Activated naive CD8-positive, alpha-beta T cell (primary cell): Measurements from ENCODE around the gene PIK3C2B.
"Not testable (repeated sequence)": the region's sequence is repeated elsewhere in the genome, so short reads cannot be mapped to it uniquely, and the experiment has no call there.

ENCODE experiments used
- H3K27ac Mint-ChIP-seq: one replicate; pipeline ENCODE4 v1.8.0; 2021; ENCODE audit warnings: mixed read lengths
- H3K27me3 Mint-ChIP-seq: one replicate; pipeline ENCODE4 v1.8.0; 2021; ENCODE audit warnings: mixed read lengths
- H3K36me3 Mint-ChIP-seq: one replicate; pipeline ENCODE4 v1.8.0; 2021; ENCODE audit warnings: mixed read lengths
- H3K4me1 Mint-ChIP-seq: one replicate; pipeline ENCODE4 v1.8.0; 2021; ENCODE audit warnings: low read depth, mixed read lengths
- H3K4me3 Mint-ChIP-seq: one replicate; pipeline ENCODE4 v1.8.0; 2021; ENCODE audit warnings: mild to moderate bottlenecking, mixed read lengths
- H3K9me3 Mint-ChIP-seq: one replicate; pipeline ENCODE4 v1.8.0; 2021; ENCODE audit warnings: low read depth, mixed read lengths

The PIK3C2B gene

DNA sequence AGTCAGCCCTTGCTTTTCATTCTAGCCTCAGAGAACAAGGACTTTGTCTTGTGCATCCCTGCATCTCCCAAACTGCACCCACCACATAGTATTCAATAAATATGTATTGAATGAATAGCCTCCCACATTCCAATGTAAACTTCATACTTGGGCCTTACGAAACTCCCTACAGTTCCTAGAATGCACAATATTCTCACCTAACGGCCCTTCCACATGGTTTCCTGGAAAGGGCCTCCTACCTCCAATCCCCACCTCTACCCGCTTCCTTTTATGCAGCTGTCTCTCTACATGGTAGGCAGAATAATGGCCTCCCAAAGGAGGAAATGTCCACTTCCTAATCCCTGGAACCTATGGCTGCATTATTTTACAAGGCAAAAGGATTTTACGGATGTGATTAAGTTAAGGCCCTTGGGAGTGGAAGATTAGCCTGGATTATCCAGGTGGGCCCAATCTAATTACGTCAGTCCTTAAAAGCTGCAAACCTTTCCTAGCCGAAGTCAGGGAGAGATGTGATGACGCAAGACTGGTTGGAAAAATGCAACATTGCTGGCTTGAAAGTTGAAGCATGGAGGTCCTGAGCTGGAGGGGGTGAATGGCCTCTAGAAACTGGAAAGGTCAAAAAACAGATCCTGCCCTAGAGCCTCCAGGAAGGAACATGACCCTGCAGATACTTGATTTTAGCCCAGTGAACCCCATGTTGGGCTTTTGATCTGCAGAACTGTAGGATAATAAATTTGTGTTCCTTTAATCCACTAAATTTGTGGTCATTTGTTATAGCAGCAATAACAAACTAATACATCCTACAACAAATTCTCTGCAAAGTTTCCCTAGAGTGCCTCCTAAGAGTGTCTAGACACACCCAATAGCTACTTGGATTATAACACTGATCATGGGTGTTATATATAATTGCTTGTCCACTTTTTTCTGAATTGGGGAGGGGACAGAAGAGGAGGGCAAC is 5.2 kb upstream of the PIK3C2B start:
- Mint-ChIP-seq H3K27me3 (no peaks in the 10 kb centered on the region), H3K4me1 (peaks cover 31% of the 10 kb centered on the region), H3K27ac (no peak overlapping the region), H3K9me3 (no peaks in the 10 kb centered on the region), H3K36me3 (no peaks in the 10 kb centered on the region), H3K4me3 (no peak overlapping the region)

DNA sequence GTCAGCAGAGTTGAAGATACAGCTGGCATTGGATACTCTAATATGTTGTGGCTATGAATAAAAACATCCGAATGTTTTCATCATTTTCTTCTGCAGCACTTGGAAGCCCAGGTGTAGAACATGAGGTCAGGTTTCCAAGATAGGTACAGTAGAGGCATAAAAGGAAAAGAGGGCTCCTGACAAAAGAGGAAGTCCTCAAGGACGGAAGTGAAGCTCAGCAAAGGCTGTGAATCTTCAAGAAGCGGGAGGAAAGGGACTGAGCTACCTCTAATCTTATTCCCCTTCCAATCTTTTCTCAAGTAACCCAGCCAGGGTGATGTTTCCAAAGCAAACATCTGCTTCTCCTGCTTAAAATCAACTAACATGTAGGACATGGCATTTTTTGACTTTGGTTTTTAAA is 4.4 kb upstream of the PIK3C2B start:
- H3K27me3 Mint-ChIP-seq = no peaks in the 10 kb centered on the region
- no peaks in the 10 kb centered on the region for H3K9me3 Mint-ChIP-seq
- no peaks in the 10 kb centered on the region for H3K36me3 Mint-ChIP-seq

DNA sequence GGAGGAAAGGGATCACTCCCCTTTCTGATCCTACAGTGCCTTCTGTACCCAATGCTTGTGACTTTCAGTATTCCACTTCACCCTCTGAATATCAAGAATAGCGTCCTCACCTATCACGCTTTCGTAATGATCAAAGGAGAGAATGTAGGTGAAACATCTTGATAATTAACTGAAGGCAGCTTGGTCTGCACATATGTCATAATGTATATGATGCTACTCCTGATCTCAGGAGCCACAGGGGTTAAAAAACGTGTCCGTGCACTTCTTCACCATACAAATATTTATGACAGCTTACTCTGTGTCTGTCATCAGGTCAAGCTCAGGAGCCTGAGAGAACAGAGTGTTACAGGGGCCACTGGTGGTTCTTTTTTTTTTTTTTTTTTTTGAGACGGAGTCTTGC is 1.2 kb upstream of the PIK3C2B start:
- Mint-ChIP-seq H3K36me3 (no peaks in the 10 kb centered on the region), H3K27ac (peak overlapping the region; percentile 93), H3K4me3 (peak overlapping the region; percentile 95), H3K27me3 (no peaks in the 10 kb centered on the region), H3K4me1 (peaks cover 49% of the 10 kb centered on the region), H3K9me3 (no peaks in the 10 kb centered on the region)

More for the DNA sequence above, 4.4 kb upstream of the PIK3C2B start:
- Mint-ChIP-seq H3K4me1 (peaks cover 32% of the 10 kb centered on the region), H3K27ac (no peak overlapping the region), H3K4me3 (no peak overlapping the region)

- Mint-ChIP-seq H3K9me3 (no peaks in the 10 kb centered on the region), H3K27ac (peak overlapping the region; percentile 93), H3K4me3 (peak overlapping the region; percentile 95), H3K4me1 (peaks cover 55% of the 10 kb centered on the region), H3K27me3 (no peaks in the 10 kb centered on the region), H3K36me3 (peaks cover 1% of the 10 kb centered on the region)
Observed at GRCh38 chr1:204495078-204495753, 611 bp upstream of the PIK3C2B start.

GRCh38 chr1:204493984-204494280 is 673 bp downstream of the PIK3C2B start:
- H3K36me3 Mint-ChIP-seq = peaks cover 8% of the 10 kb centered on the region
- peak overlapping the region; percentile 80 for H3K27ac Mint-ChIP-seq
- no peaks in the 10 kb centered on the region for H3K27me3 Mint-ChIP-seq
- peaks cover 58% of the 10 kb centered on the region for H3K4me1 Mint-ChIP-seq
- peak overlapping the region; percentile 95 for H3K4me3 Mint-ChIP-seq
- H3K9me3 Mint-ChIP-seq = no peaks in the 10 kb centered on the region

DNA sequence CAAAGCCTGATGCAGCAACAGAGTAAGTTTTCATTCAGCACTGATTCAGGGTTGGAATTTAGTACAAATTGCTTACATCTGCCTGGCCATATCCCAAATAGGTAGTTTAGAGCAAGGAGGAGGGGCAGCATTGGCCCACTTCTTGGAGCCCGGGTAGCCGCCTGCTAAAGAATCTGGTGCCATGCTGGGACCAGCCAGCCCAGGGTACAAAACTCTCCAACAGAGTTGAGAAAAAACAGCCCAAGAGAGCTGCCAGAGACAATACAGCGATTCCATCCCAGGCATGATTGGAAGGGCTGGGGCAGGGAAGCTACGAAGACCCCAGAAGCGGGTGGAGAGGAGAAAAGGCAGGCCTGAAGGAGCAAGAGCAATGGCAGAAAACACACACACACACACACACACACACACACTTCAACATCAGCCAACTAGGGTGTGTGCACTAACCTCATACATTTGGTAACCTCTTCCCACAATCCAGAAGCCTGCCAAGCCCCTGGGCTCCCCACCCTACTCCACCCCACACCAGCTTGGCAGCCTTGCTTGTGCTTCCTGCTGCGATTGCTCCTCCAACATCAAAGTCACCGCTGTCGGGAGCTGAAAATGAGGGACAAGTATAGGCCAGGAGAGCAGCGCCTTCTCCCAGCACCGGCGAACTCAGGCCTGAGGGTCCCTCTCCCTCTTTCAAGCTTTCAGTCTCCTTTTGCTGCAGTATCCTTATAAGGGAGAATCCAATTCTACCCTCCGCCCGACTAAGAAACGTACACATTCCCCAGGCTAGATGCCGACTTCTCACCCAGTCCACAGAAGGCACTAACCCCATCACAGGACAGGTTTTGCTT is 1.2 kb downstream of the PIK3C2B start:
- H3K27ac Mint-ChIP-seq = peak overlapping the region; percentile 80
- peaks cover 59% of the 10 kb centered on the region for H3K4me1 Mint-ChIP-seq
- no peaks in the 10 kb centered on the region for H3K27me3 Mint-ChIP-seq
- H3K4me3 Mint-ChIP-seq = peak overlapping the region; percentile 95
- peaks cover 8% of the 10 kb centered on the region for H3K36me3 Mint-ChIP-seq
- H3K9me3 Mint-ChIP-seq = no peaks in the 10 kb centered on the region

GRCh38 chr1:204491655-204492054 is 3.0 kb downstream of the PIK3C2B start:
- Mint-ChIP-seq H3K27ac (no peak overlapping the region), H3K4me1 (peaks cover 63% of the 10 kb centered on the region)

GRCh38 chr1:204487256-204487615 is 7.4 kb downstream of the PIK3C2B start:
- no peaks in the 10 kb centered on the region for H3K9me3 Mint-ChIP-seq
- H3K36me3 Mint-ChIP-seq = peaks cover 15% of the 10 kb centered on the region
- H3K4me3 Mint-ChIP-seq = no peak overlapping the region
- H3K4me1 Mint-ChIP-seq = peaks cover 46% of the 10 kb centered on the region
- no peaks in the 10 kb centered on the region for H3K27me3 Mint-ChIP-seq
- H3K27ac Mint-ChIP-seq = no peak overlapping the region

More at GRCh38 chr1:204491655-204492054, 3.0 kb downstream of the PIK3C2B start:
- H3K36me3 Mint-ChIP-seq = peaks cover 11% of the 10 kb centered on the region
- peak overlapping the region; percentile 95 for H3K4me3 Mint-ChIP-seq
- H3K27me3 Mint-ChIP-seq = no peaks in the 10 kb centered on the region
- H3K9me3 Mint-ChIP-seq = no peaks in the 10 kb centered on the region

DNA sequence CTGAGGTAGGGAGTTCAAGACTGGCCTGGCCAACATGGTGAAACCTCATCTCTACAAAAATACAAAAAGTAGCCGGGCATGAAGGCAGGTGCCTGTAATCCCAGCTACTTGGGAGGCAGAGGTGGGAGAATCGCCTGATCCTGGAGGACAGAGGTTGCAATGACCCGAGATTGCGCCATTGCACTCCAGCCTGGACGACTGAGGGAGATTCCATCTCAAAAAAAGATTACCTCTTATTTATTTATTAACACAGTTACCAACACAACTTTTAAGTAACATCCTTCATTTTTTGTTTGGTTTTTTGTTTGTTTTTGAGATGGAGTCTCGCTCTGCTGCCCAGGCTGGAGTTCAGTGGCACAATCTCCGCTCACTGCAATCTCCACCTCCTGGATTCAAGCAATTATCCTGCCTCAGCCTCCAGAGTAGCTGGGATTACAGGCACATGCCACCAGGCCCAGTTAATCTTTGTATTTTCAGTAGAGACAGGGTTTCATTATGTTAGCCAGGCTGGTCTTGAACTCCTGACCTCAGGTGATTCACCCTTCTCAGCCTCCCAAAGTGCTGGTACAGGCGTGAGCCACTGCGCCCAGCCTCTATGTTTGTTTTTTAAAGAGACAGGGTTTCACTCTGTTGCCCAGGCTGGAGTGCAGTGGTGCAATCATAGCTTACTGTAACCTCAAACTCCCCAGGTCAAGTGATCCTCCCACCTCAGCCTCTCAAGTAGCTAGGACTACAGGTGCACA is 7.9 kb downstream of the PIK3C2B start:
- not testable (repeated sequence) for H3K27me3 Mint-ChIP-seq, H3K27ac Mint-ChIP-seq, H3K4me3 Mint-ChIP-seq, H3K9me3 Mint-ChIP-seq
- H3K36me3 Mint-ChIP-seq = peaks cover 15% of the 10 kb centered on the region
- peaks cover 42% of the 10 kb centered on the region for H3K4me1 Mint-ChIP-seq

GRCh38 chr1:204483791-204484190 is 10.8 kb downstream of the PIK3C2B start:
- Mint-ChIP-seq H3K4me3 (no peak overlapping the region), H3K27me3 (no peaks in the 10 kb centered on the region), H3K9me3 (no peaks in the 10 kb centered on the region), H3K36me3 (peaks cover 7% of the 10 kb centered on the region), H3K4me1 (peaks cover 53% of the 10 kb centered on the region), H3K27ac (no peak overlapping the region)

- no peak overlapping the region for H3K4me3 Mint-ChIP-seq
- H3K36me3 Mint-ChIP-seq = peaks cover 4% of the 10 kb centered on the region
- H3K27me3 Mint-ChIP-seq = no peaks in the 10 kb centered on the region
- peak overlapping the region; percentile 66 for H3K27ac Mint-ChIP-seq
- peaks cover 72% of the 10 kb centered on the region for H3K4me1 Mint-ChIP-seq
- H3K9me3 Mint-ChIP-seq = no peaks in the 10 kb centered on the region
Observed at GRCh38 chr1:204480515-204480914, 14.1 kb downstream of the PIK3C2B start.

DNA sequence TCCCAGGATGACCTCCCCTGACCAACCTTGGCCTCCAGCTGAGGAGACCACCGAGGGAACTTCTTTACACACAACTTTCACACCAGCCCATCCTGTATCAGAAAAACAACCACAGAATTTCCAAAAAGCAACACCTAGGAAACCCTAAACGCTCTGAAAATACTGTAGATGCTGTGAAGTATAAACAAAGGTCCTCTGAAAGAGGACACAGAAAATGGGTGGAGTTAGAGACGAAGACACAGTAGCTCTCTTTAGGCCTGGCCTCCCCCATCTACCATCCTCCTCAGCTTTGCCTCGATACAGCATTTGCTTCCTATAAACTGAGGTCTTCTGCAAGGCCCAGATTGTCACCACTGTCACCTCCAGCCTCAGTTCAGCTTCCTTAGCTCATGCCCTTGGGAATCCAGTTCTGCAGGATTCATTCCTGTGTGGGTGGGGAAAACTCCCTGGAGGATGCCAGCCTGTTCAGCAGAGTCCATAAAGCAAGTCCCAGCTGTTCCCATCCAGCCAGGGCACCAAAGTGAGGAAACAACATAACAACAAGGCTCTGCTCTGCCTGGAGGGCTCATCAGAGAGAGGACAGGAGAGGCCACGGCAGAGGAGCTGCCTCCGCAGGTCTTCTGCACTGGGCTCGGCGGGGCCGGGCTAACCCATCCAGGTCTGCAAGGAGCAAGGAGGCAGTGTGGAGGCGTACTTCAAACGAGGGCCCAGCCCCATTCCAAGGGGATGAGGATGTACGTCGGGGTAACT is 15.0 kb downstream of the PIK3C2B start:
- Mint-ChIP-seq H3K9me3 (no peaks in the 10 kb centered on the region), H3K4me3 (no peak overlapping the region), H3K4me1 (peaks cover 76% of the 10 kb centered on the region), H3K36me3 (peaks cover 6% of the 10 kb centered on the region), H3K27ac (no peak overlapping the region), H3K27me3 (no peaks in the 10 kb centered on the region)

DNA sequence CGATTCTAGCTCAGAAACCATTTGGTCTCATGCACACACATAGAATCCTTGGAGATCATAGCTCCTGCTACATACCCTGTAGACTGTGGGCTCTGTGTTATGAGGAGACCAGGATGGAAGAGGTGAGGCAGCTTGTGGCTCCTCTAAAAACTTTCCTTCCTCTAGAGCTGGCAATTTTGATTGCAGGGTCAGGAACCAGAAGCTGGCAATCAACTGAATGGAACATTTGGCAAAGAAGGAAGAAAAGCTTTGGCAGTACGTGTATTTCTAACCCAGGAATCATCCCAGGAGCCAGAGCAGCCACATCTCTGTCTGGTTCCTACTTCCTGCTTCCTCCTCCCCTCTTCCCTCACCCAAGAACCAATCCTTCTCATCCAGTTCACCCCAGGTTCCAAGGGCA is 15.7 kb downstream of the PIK3C2B start:
- H3K9me3 Mint-ChIP-seq = no peaks in the 10 kb centered on the region
- peaks cover 8% of the 10 kb centered on the region for H3K36me3 Mint-ChIP-seq
- H3K27me3 Mint-ChIP-seq = no peaks in the 10 kb centered on the region
- H3K4me1 Mint-ChIP-seq = peaks cover 78% of the 10 kb centered on the region
- no peak overlapping the region for H3K27ac Mint-ChIP-seq
- no peak overlapping the region for H3K4me3 Mint-ChIP-seq
